ENCODE data around the gene IL1RAPL2.

DNA sequence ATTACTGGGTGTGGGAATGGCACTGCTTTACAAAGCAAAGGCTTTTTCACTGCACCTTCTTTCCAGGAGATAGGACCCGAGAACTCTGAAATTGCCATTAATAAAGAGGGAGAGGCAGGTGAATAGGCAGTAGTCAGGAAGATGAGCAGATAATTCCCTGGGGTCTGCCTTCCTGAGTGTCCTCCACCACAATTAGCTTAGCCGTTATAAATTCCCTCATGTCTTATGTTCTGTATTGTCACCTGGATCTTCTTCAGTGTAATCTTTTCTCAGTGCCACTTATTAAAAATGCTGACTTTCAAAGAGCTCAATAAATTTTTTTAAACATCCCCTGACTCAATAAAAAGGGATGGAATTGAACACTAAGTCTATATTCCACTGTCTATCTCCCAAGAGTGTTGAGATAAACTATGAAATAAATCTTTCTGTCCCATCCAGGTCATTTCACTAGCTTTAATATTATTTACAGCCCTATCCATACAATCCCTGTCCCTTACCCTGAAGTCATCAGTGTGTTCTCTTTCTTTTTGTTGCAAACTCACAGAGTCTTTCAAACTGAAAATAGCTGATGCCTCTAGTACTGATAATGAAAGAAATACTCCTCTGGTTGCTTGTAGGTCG lies 984.2 kb downstream of the IL1RAPL2 start:
- TF ChIP-seq RCOR1 (IDR thresholded peaks at IDR 0.05; ENCODE audit: insufficient replicate concordance, low read length) (no peak), NFE2L2 (IDR thresholded peaks at IDR 0.05; ENCODE audit: low read depth, low read length) (no peak), RAD21 (IDR thresholded peaks at IDR 0.05; ENCODE audit: low read length) (no peak), RFX5 (IDR thresholded peaks at IDR 0.05; ENCODE audit: low read depth, low read length) (no peak), CEBPB (IDR thresholded peaks at IDR 0.05; ENCODE audit: low read depth, low read length) (no peak), POLR2A (IDR thresholded peaks at IDR 0.05; ENCODE audit: low read depth, low read length) (no peak)
- TF ChIP-seq, protein P1, sequence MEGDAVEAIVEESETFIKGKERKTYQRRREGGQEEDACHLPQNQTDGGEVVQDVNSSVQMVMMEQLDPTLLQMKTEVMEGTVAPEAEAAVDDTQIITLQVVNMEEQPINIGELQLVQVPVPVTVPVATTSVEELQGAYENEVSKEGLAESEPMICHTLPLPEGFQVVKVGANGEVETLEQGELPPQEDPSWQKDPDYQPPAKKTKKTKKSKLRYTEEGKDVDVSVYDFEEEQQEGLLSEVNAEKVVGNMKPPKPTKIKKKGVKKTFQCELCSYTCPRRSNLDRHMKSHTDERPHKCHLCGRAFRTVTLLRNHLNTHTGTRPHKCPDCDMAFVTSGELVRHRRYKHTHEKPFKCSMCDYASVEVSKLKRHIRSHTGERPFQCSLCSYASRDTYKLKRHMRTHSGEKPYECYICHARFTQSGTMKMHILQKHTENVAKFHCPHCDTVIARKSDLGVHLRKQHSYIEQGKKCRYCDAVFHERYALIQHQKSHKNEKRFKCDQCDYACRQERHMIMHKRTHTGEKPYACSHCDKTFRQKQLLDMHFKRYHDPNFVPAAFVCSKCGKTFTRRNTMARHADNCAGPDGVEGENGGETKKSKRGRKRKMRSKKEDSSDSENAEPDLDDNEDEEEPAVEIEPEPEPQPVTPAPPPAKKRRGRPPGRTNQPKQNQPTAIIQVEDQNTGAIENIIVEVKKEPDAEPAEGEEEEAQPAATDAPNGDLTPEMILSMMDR (conservative IDR thresholded peaks at IDR 0.05; ENCODE audit: low read depth, low read length), result no peak
- TF ChIP-seq, protein P2, sequence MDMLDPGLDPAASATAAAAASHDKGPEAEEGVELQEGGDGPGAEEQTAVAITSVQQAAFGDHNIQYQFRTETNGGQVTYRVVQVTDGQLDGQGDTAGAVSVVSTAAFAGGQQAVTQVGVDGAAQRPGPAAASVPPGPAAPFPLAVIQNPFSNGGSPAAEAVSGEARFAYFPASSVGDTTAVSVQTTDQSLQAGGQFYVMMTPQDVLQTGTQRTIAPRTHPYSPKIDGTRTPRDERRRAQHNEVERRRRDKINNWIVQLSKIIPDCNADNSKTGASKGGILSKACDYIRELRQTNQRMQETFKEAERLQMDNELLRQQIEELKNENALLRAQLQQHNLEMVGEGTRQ (IDR thresholded peaks at IDR 0.05; ENCODE audit: low read depth, low read length), result no peak
